Hypothalamus (tissue), 51 donors: ENCODE data around the gene OPN1SW.

Experiments
- DNase-seq, 51 donors: peaks; one replicate each; lab custom pipeline; 2025; lab: John Stamatoyannopoulos, UW

Gene OPN1SW

GRCh38 chr7:128737867-128738385 is 37.7 kb downstream of the OPN1SW start:
- no peak for DNase-seq

GRCh38 chr7:128737441-128737840 is 38.2 kb downstream of the OPN1SW start:
- DNase-seq: no peak

GRCh38 chr7:128735436-128735835 is 40.2 kb downstream of the OPN1SW start:
- no peak for DNase-seq

DNA sequence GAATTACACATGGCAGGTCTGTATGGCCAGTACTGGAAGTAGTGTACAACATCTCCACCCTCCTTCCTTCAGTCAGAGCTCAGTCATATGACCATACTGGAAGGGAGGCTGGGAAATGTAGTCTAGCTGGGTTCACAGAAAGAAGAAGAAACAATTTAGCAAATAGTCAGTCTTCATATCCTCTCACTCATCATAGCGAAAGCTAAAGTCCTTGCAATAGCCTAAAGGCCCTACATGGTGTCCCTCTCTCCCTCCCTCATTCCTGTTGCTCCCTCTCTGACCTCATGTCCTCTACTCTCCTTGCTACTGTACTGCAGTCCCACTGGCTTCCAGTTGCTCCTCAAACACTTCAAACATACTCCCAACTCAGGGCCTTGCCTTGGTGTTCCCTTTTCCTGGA is 40.7 kb downstream of the OPN1SW start:
- DNase-seq: no peak

- no peak for DNase-seq
Measured at GRCh38 chr7:128733278-128733645, 42.3 kb downstream of the OPN1SW start.

- DNase-seq: no peak
Measured at GRCh38 chr7:128732521-128733277, 42.9 kb downstream of the OPN1SW start.

DNA sequence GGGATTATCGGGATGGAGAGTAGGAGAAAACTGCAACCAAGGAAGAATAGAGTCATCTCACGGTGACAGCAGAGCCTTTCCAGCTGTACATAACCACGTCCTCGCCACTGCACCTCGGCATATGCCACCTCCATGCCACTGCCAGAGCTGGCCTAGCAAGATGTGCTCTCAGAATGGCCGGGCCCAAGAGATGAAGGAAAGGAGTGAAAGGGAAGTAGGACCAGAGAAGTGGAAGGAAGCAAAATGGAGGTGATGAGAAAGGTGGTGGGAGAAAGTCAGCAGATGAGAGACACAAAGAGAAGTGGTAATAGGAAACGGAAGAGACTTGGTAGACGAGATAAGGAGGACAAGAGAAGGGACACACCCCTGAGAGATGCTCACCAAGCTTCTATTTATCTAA is 44.4 kb downstream of the OPN1SW start:
- no peak for DNase-seq

GRCh38 chr7:128729494-128729893 is 46.1 kb downstream of the OPN1SW start:
- no peak for DNase-seq

DNA sequence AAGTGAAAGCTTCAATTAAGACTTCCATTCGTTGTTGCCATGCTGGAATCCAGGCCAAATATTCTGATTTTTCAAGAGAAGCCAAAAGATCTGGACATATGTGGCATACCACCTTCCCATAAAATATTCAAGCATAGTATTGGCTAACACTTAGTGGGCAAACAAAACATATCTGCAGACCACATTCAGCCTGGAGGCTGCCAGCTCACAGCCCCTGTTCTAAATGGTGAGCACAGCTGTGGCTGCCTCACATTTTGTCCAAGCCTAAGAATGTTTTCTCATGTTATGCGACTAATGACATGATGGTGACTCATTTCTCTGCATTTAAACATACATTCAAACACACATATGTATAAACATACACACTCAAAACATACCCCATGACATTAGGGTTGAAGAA is 47.0 kb downstream of the OPN1SW start:
- no peak for DNase-seq

DNA sequence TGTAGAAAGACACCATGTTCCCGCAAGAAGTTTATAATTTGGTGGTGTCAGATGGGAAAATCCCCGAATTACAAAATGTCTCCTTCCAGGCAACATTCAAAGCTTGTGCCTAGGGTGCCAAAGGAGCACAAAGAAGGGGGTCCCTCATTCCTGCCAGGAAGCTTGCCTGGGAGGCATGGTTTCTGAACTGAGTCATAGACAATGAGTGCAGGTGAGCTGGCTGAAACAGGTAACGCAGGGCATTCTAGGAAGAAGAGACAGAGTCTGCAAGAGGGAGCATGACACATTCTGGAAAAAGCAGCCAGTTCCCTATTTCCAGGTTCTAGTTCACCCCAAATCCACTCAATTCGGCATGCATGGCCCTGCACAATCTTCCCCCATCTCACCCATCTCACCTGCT is 48.4 kb downstream of the OPN1SW start:
- DNase-seq: no peak

GRCh38 chr7:128726737-128727072 is 48.9 kb downstream of the OPN1SW start:
- DNase-seq: no peak

GRCh38 chr7:128726059-128726736 is 49.4 kb downstream of the OPN1SW start:
- no peak for DNase-seq

GRCh38 chr7:128725531-128725930 is 50.1 kb downstream of the OPN1SW start:
- no peak for DNase-seq

GRCh38 chr7:128724743-128725142 is 50.9 kb downstream of the OPN1SW start:
- no peak for DNase-seq
